Ascending aorta (tissue), 2 donors: ENCODE measurements around the gene PRPF6. TPM values are rescaled to one million over a fixed set of nuclear protein-coding genes. Genes with fewer than 3 reads are reported as not detected.

ENCODE experiments used
- DNase-seq, 2 donors: peaks; one replicate each; pipeline ENCODE4 v3.0.0-alpha.2; 2019; ENCODE audit warnings: low spot score in 2 of 2
- H3K27ac ChIP-seq, 2 donors: fragments of 200-600 bp; sonication (generic); one replicate each; pipeline ENCODE4 v1.5.1; 2016 to 2017; ENCODE audit warnings: mild to moderate bottlenecking in 1 of 2
- H3K27me3 ChIP-seq: fragments of 200-600 bp; sonication (generic); one replicate; pipeline ENCODE4 v1.5.1; 2017
- H3K36me3 ChIP-seq, 2 donors: fragments of 200-600 bp; sonication (generic); one replicate each; pipeline ENCODE4 v1.5.1; 2016
- H3K4me1 ChIP-seq, 2 donors: fragments of 200-600 bp; sonication (generic); one replicate each; pipeline ENCODE4 v1.5.1; 2016 to 2017; ENCODE audit warnings: mild to moderate bottlenecking in 1 of 2
- H3K4me3 ChIP-seq, 2 donors: fragments of 200-600 bp; sonication (generic); one replicate each; pipeline ENCODE4 v1.5.1; 2016 to 2017; ENCODE audit warnings: mild to moderate bottlenecking in 1 of 2
- H3K9me3 ChIP-seq, 2 donors: fragments of 200-600 bp; sonication (generic); one replicate each; pipeline ENCODE4 v1.5.1; 2016
- intact Hi-C: fragments of 100-400 bp; cut with DNase I; formaldehyde crosslinking; loops from one replicate; pipeline ENCODE4 v1.15.1; 2023
- total RNA-seq: library from RNA; depleted of rRNA; stranded (reverse); fragments of >200 nt; gene quantifications from one replicate; pipeline ENCODE4 v1.1.0, GENCODE V29; 2016
- TF ChIP-seq, protein P1 (sequence below), 3 experiments: fragments of 200-600 bp in 2 of 3; fragments of 450-650 bp in 1 of 3; sonication (generic) in 2 of 3; IDR thresholded peaks; one replicate each; pipeline ENCODE4 v1.5.1; 2016 to 2019; ENCODE audit warnings: antibody characterized with exemption in 3 of 3, mild to moderate bottlenecking in 1 of 3, moderate library complexity in 1 of 3

Gene PRPF6
- total RNA-seq, 1 donor from 2014 or later, result 33.5 TPM

GRCh38 chr20:64072498-64073063 lies 91.6 kb downstream of the PRPF6 start:
- DNase-seq, result no peak
- Histone ChIP-seq H3K36me3 (peaks cover 34 to 51% of the 10 kb centered on the region in 2 donors), H3K9me3 (no peaks in the 10 kb centered on the region), H3K4me3 (no peak overlapping the region), H3K27me3 (no peaks in the 10 kb centered on the region), H3K4me1 (no peaks in the 10 kb centered on the region), H3K27ac (no peak overlapping the region)
- intact Hi-C loops, result no loop called here
- TF ChIP-seq, protein P1, sequence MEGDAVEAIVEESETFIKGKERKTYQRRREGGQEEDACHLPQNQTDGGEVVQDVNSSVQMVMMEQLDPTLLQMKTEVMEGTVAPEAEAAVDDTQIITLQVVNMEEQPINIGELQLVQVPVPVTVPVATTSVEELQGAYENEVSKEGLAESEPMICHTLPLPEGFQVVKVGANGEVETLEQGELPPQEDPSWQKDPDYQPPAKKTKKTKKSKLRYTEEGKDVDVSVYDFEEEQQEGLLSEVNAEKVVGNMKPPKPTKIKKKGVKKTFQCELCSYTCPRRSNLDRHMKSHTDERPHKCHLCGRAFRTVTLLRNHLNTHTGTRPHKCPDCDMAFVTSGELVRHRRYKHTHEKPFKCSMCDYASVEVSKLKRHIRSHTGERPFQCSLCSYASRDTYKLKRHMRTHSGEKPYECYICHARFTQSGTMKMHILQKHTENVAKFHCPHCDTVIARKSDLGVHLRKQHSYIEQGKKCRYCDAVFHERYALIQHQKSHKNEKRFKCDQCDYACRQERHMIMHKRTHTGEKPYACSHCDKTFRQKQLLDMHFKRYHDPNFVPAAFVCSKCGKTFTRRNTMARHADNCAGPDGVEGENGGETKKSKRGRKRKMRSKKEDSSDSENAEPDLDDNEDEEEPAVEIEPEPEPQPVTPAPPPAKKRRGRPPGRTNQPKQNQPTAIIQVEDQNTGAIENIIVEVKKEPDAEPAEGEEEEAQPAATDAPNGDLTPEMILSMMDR (IDR thresholded peaks at IDR 0.05), result no peak

DNA sequence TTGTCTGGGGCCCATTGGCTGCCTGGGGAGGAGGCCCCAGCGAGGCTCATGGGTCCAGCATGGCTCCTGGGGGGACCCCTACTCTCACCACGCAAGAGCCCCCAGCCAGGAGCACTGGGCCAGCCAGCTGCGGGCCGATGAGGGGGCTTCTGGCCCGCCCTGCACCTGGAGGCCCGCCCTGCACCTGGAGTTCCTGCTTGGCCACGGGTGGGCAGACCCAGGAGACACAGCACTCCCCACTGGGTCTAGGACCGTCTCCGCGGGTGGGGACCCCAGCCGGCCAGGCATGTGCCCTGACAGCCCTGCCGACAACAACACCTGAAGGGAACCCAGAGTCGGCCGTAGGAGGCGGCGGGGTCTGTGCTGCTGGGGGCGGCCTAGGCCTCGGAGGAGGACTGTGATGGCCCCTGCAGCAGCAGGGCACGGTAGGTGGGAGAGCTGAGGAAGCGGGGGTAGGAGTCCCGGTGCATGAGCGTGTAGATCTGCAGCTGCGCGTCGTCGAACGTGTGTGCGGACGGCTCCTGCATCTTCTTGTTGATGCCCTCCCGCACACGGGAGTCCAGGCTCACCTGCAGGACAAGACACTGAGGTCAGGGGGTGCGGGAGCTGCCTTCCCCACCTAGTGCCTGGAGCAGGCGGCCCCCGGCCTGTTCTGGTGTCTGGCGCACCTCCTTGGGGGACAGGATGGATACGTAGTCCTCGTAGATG lies 92.7 kb downstream of the PRPF6 start:
- intact Hi-C loops, result no loop called here
- no peak for DNase-seq
- peaks cover 34 to 50% of the 10 kb centered on the region in 2 donors for H3K36me3 ChIP-seq

GRCh38 chr20:64074184-64074789 lies 93.4 kb downstream of the PRPF6 start:
- DNase-seq, result no peak
- Histone ChIP-seq H3K9me3 (no peaks in the 10 kb centered on the region), H3K36me3 (peaks cover 34 to 43% of the 10 kb centered on the region in 2 donors), H3K27me3 (no peaks in the 10 kb centered on the region), H3K4me1 (peaks cover 10 to 14% of the 10 kb centered on the region in 2 donors), H3K27ac (no peak overlapping the region), H3K4me3 (no peak overlapping the region)
- intact Hi-C loops, result no loop called here
- TF ChIP-seq, protein P1 (IDR thresholded peaks at IDR 0.05), result no peak

More for the DNA sequence above, 92.7 kb downstream of the PRPF6 start:
- TF ChIP-seq, protein P1 (IDR thresholded peaks at IDR 0.05), result no peak
- Histone ChIP-seq H3K4me1 (peaks cover 4 to 8% of the 10 kb centered on the region in 2 donors), H3K4me3 (no peak overlapping the region), H3K9me3 (no peaks in the 10 kb centered on the region), H3K27ac (no peak overlapping the region), H3K27me3 (no peaks in the 10 kb centered on the region)

- peaks cover 11 to 15% of the 10 kb centered on the region in 2 donors for H3K4me1 ChIP-seq
- no peak overlapping the region for H3K27ac ChIP-seq
- intact Hi-C loops, result no loop called here
- DNase-seq, result no peak
- TF ChIP-seq, protein P1 (IDR thresholded peaks at IDR 0.05), result no peak
- no peaks in the 10 kb centered on the region for H3K27me3 ChIP-seq
- no peaks in the 10 kb centered on the region for H3K9me3 ChIP-seq
- no peak overlapping the region for H3K4me3 ChIP-seq
- peaks cover 32 to 38% of the 10 kb centered on the region in 2 donors for H3K36me3 ChIP-seq
Observed at GRCh38 chr20:64074963-64075362, 94.0 kb downstream of the PRPF6 start.

GRCh38 chr20:64075556-64075955 lies 94.6 kb downstream of the PRPF6 start:
- H3K9me3 ChIP-seq, result no peaks in the 10 kb centered on the region
- no peak for DNase-seq
- no peaks in the 10 kb centered on the region for H3K27me3 ChIP-seq
- intact Hi-C loops, result no loop called here
- H3K27ac ChIP-seq, result no peak overlapping the region
- TF ChIP-seq, protein P1 (IDR thresholded peaks at IDR 0.05), result no peak
- peaks cover 26 to 32% of the 10 kb centered on the region in 2 donors for H3K36me3 ChIP-seq
- peaks cover 11 to 19% of the 10 kb centered on the region in 2 donors for H3K4me1 ChIP-seq
- H3K4me3 ChIP-seq, result no peak overlapping the region
